HL-60 (cell line): ENCODE data around the gene SLC6A18.

ENCODE experiments used
- DNase-seq, 2 experiments: peaks; one replicate each; pipeline ENCODE4 v3.0.0-alpha.2; 2010 to 2020; ENCODE audit warnings: low read depth in 1 of 2, low spot score in 1 of 2
- H3K27ac ChIP-seq: fragments of 250-450 bp; sonication (Bioruptor Pico); replicated peaks from 2 replicates; pipeline ENCODE4 v1.5.1; 2020; ENCODE audit warnings: mild to moderate bottlenecking, moderate library complexity
- H3K27me3 ChIP-seq: fragments of 250-450 bp; sonication (Bioruptor Pico); 2 replicates; pipeline ENCODE4 v1.5.1; 2021; ENCODE audit warnings: mild to moderate bottlenecking, moderate library complexity; ENCODE audit not compliant: insufficient read depth, poor library complexity, severe bottlenecking
- H3K4me3 ChIP-seq: replicated peaks from 2 replicates; pipeline ENCODE4 v1.5.1; 2011; ENCODE audit warnings: mild to moderate bottlenecking, control low read depth, low read length; ENCODE audit not compliant: insufficient read depth
- CTCF ChIP-seq: IDR thresholded peaks from one replicate; pipeline ENCODE4 v1.5.1; 2011; ENCODE audit warnings: low read length, control low read depth, inconsistent platforms; ENCODE audit not compliant: insufficient read depth
- GABPA ChIP-seq: IDR thresholded peaks from 2 replicates; pipeline ENCODE4 v1.6.1; 2012; ENCODE audit warnings: low read depth
- POLR2AphosphoS5 ChIP-seq: IDR thresholded peaks from 2 replicates; pipeline ENCODE4 v1.6.1; 2012; ENCODE audit warnings: low read depth
- REST ChIP-seq: IDR thresholded peaks from 2 replicates; pipeline ENCODE4 v1.6.1; 2012; ENCODE audit warnings: low read depth; ENCODE audit not compliant: insufficient replicate concordance
- SPI1 ChIP-seq: IDR thresholded peaks from 2 replicates; pipeline ENCODE4 v1.6.1; 2012; ENCODE audit warnings: low read depth, mild to moderate bottlenecking, borderline replicate concordance
- long read RNA-seq: library from polyadenylated mRNA; unstranded; transcript quantifications from one replicate; pipeline ENCODE4 v2.0.0, GENCODE V29; 2020

SLC6A18 gene
- long read RNA-seq, result 0 reads

- Histone ChIP-seq H3K27ac (no peak within 1 kb of the TSS), H3K27me3 (no peaks in the 10 kb centered on the region), H3K4me3 (no peak within 1 kb of the TSS)
- TF ChIP-seq SPI1 (no peak), GABPA (no peak), CTCF (no peak), REST (no peak), POLR2AphosphoS5 (no peak)
- no peak for DNase-seq
These were observed at the start of gene SLC6A18 for GRCh38 chr5:1225081-1225480. TSS of gene SLC6A18 (plus strand) at chr5:1225381. CDS start at chr5:1225478, 97 bp downstream.

- TF ChIP-seq GABPA (no peak), POLR2AphosphoS5 (no peak), CTCF (no peak), REST (no peak), SPI1 (no peak)
- Histone ChIP-seq H3K4me3 (no peak overlapping the region), H3K27me3 (no peaks in the 10 kb centered on the region), H3K27ac (no peak overlapping the region)
- no peak for DNase-seq
These were observed 49.2 kb upstream of the SLC6A18 start for GRCh38 chr5:1175801-1176472.

- H3K4me3 ChIP-seq, result no peak overlapping the region
- no peak for DNase-seq
- TF ChIP-seq POLR2AphosphoS5, result no peak
- TF ChIP-seq SPI1, result no peak
- no peak for TF ChIP-seq REST
- no peak for TF ChIP-seq GABPA
- no peak for TF ChIP-seq CTCF
- H3K27ac ChIP-seq, result no peak overlapping the region
- H3K27me3 ChIP-seq, result no peaks in the 10 kb centered on the region
These were observed 48.4 kb upstream of the SLC6A18 start for GRCh38 chr5:1176473-1177391.
